ENCODE results near the gene SPATS2L. TPM values are rescaled to one million over a fixed set of nuclear protein-coding genes. Genes with fewer than 3 reads are reported as not detected.

The SPATS2L gene
- total and polyA plus RNA-seq, 12 donors, result 23.4 to 104 (median 71.8) TPM

- Histone ChIP-seq H3K27me3 (no peaks in the 10 kb centered on the region), H3K4me1 (peaks cover 0 to 22% (median 11%) of the 10 kb centered on the region in 9 donors), H3K9me3 (no peaks in the 10 kb centered on the region), H3K27ac (no peak overlapping the region), H3K36me3 (peaks cover 0 to 85% (median 0%) of the 10 kb centered on the region in 9 donors), H3K4me3 (no peak overlapping the region)
- ATAC-seq (no peak), DNase-seq (no peak)
- intact Hi-C loops (cut with DNase I), result loop anchor here in 1 of 10 donors (10.0 kb wide), 1 partner anchor 142 kb away; the partner anchor contains the start of gene SPATS2L
- WGBS, 2 donors, result 90 to 92% methylated on average over 4 of the region's 4 CpGs
- no peak for TF ChIP-seq CTCF (IDR thresholded peaks at IDR 0.05)
These were observed 140.8 kb downstream of the SPATS2L start for GRCh38 chr2:200447139-200447855.

- ATAC-seq (no peak), DNase-seq (no peak)
- no peaks in the 10 kb centered on the region for H3K27me3 ChIP-seq
- intact Hi-C loops (cut with DNase I), result loop anchor here in 1 of 10 donors (10.0 kb wide), 1 partner anchor 144 kb away; the partner anchor contains the start of gene SPATS2L
- no peak overlapping the region for H3K27ac ChIP-seq
- no peak overlapping the region for H3K4me3 ChIP-seq
- no peaks in the 10 kb centered on the region for H3K9me3 ChIP-seq
- peaks cover 0 to 73% (median 0%) of the 10 kb centered on the region in 9 donors for H3K36me3 ChIP-seq
- no peak for TF ChIP-seq CTCF (IDR thresholded peaks at IDR 0.05)
- H3K4me1 ChIP-seq, result peaks cover 0 to 15% (median 5%) of the 10 kb centered on the region in 9 donors
These were observed 142.0 kb downstream of the SPATS2L start for GRCh38 chr2:200448455-200448854.

- 79 to 80% methylated on average over 4 of the region's 4 CpGs for WGBS, 2 donors
- ATAC-seq (no peak), DNase-seq (no peak)
- Histone ChIP-seq H3K36me3 (peaks cover 0 to 71% (median 0%) of the 10 kb centered on the region in 9 donors), H3K27ac (no peak overlapping the region), H3K4me1 (peaks cover 0 to 12% (median 2%) of the 10 kb centered on the region in 9 donors), H3K27me3 (no peaks in the 10 kb centered on the region), H3K4me3 (no peak overlapping the region), H3K9me3 (no peaks in the 10 kb centered on the region)
- no peak for TF ChIP-seq CTCF (IDR thresholded peaks at IDR 0.05)
- intact Hi-C loops (cut with DNase I), result loop anchor here in 1 of 10 donors (10.0 kb wide), 1 partner anchor 144 kb away; the partner anchor contains the start of gene SPATS2L
These were observed 142.7 kb downstream of the SPATS2L start for GRCh38 chr2:200449149-200449548.

- Histone ChIP-seq H3K4me3 (no peak overlapping the region), H3K27me3 (no peaks in the 10 kb centered on the region), H3K27ac (no peak overlapping the region), H3K9me3 (no peaks in the 10 kb centered on the region), H3K36me3 (peaks cover 0 to 62% (median 0%) of the 10 kb centered on the region in 9 donors), H3K4me1 (peaks cover 0 to 8% (median 1%) of the 10 kb centered on the region in 9 donors)
- DNase-seq, result no peak
- no peak for TF ChIP-seq CTCF (IDR thresholded peaks at IDR 0.05)
- WGBS, 2 donors, result 90 to 92% methylated on average over 2 of the region's 2 CpGs
- ATAC-seq, result no peak
- intact Hi-C loops (cut with DNase I), result loop anchor here in 1 of 10 donors (10.0 kb wide), 1 partner anchor 145 kb away; the partner anchor contains the start of gene SPATS2L
These were observed 143.8 kb downstream of the SPATS2L start for GRCh38 chr2:200450288-200450687.
